Heart left ventricle (tissue), 16 donors: Measurements from ENCODE around the gene SLC35E3. TPM values are rescaled to one million over a fixed set of nuclear protein-coding genes. Genes with fewer than 3 reads are reported as not detected.

Experiments
- ATAC-seq, 4 donors: fragments of 200-7000 bp; cut with Tn5 transposase; one replicate each; pipeline ENCODE4 v1.9.1; 2020 to 2022; ENCODE audit warnings: moderate library complexity in 4 of 4, mild to moderate bottlenecking in 3 of 4, moderate number of reproducible peaks in 1 of 4
- DNase-seq, 5 donors: peaks; one replicate each; pipeline ENCODE4 v3.0.0-alpha.2; 2020
- H3K27ac ChIP-seq, 12 donors: fragments of 200-600 bp; sonication (generic) in 4 of 12; one replicate each; pipeline versions ENCODE4 v1.5.0 to v1.8.0; 2016 to 2022; ENCODE audit warnings: mild to moderate bottlenecking in 2 of 12
- H3K27me3 ChIP-seq, 9 donors: fragments of 200-600 bp; sonication (generic) in 2 of 9; one replicate each; pipeline versions ENCODE4 v1.5.1 to v1.8.0; 2016 to 2022; ENCODE audit warnings: mild to moderate bottlenecking in 3 of 9
- H3K36me3 ChIP-seq, 9 donors: fragments of 200-600 bp; sonication (generic) in 2 of 9; one replicate each; pipeline versions ENCODE4 v1.5.0 to v1.8.0; 2018 to 2022; ENCODE audit warnings: mild to moderate bottlenecking in 2 of 9
- H3K4me1 ChIP-seq, 12 donors: fragments of 200-600 bp; sonication (generic) in 4 of 12; one replicate each; pipeline versions ENCODE4 v1.5.0 to v1.8.0; 2016 to 2022; ENCODE audit warnings: mild to moderate bottlenecking in 3 of 12
- H3K4me3 ChIP-seq, 12 donors: fragments of 200-600 bp; sonication (generic) in 4 of 12; one replicate each; pipeline versions ENCODE4 v1.5.0 to v1.8.0; 2017 to 2022; ENCODE audit warnings: mild to moderate bottlenecking in 9 of 12, moderate library complexity in 4 of 12
- H3K9me3 ChIP-seq, 12 donors: fragments of 200-600 bp; sonication (generic) in 4 of 12; one replicate each; pipeline versions ENCODE4 v1.5.0 to v1.8.0; 2016 to 2022; ENCODE audit warnings: mild to moderate bottlenecking in 1 of 12
- CTCF ChIP-seq, 12 donors: fragments of 200-600 bp; sonication (generic) in 4 of 12; IDR thresholded peaks; one replicate each; pipeline versions ENCODE4 v1.5.0 to v1.8.0; 2018 to 2022; ENCODE audit warnings: antibody characterized with exemption in 12 of 12, mild to moderate bottlenecking in 5 of 12
- POLR2A ChIP-seq, 2 donors: fragments of 450-650 bp; IDR thresholded peaks; one replicate each; pipeline ENCODE4 v1.6.1; 2017; ENCODE audit warnings: antibody characterized with exemption in 2 of 2, mild to moderate bottlenecking in 2 of 2, moderate library complexity in 2 of 2
- WGBS, 4 donors: extraction: QIAGEN DNeasy Blood & Tissue Kit in 2 of 4; methylation state at CpG; one replicate each; pipeline versions ENCODE4 v1.1.5 to v1.1.7; 2013 to 2018; 5-methylcytosine and 5-hydroxymethylcytosine counted together
- intact Hi-C, 10 donors: fragments of 100-400 bp; cut with DNase I; formaldehyde crosslinking; loops; one replicate each; pipeline versions ENCODE4 v1.11.1 to v1.14.2; 2022
- polyA plus RNA-seq, 2 donors: library from polyadenylated mRNA; stranded (reverse); fragments of 200-250 nt; gene quantifications; one replicate each; pipeline ENCODE4 v1.2.3, GENCODE V29; 2013
- total RNA-seq, 9 donors: library from RNA; depleted of rRNA in 2 of 9; stranded (reverse); fragments of >200 nt in 2 of 9; fragmentation: NEBNext Ultra II Directional in 3 of 9; extraction: Animal tissue kit (Norgen Biotek cat#: 25700) in 3 of 9; gene quantifications; one replicate each; pipeline versions ENCODE4 v1.1.0 to v1.2.4, GENCODE V29; 2016 to 2023
- donor health status: ischemic (EF 13 %, LVEDD 7.1; RV severe dilation, severe dysfunction).
- donor health status: healthy with polysubstance abuse.
- donor health status: DM: no; HTN: yes; CAD: no.
- donor health status: DM: no; HTN: no; CAD: no.
- donor health status: ischemic (EF 25% LVEDD 6.9; RV normal size, moderate dysfunction).
- donor health status: ischemic (EF 25% LVEDD 5.7; RV mildly dilated, moderate dysfunction).
- donor health status: healthy.
- donor health status: DM: yes; HTN: yes; CAD: no.
- donor health status: ischemic (EF 35%, LVEDD 5.7; RV mildly dilated, moderate dysfunction).
- donor health status: nonischemic (EF 11% LVEDD 7.7; RV severe dilation, severe dysfunction).
- donor health status: DM: yes; HTN: yes; CAD: no.
- donor health status: PGD.
- donor health status: ischemic (EF 29% LVEDD 5.4; RV normal size, mild dysfunction).
- donor health status: nonischemic (EF 23%, LVEDD 6.1; RV moderate dilation, normal function).

The SLC35E3 gene
- total and polyA plus RNA-seq, 11 donors: 2.6 to 8.6 (median 5.4) TPM

DNA sequence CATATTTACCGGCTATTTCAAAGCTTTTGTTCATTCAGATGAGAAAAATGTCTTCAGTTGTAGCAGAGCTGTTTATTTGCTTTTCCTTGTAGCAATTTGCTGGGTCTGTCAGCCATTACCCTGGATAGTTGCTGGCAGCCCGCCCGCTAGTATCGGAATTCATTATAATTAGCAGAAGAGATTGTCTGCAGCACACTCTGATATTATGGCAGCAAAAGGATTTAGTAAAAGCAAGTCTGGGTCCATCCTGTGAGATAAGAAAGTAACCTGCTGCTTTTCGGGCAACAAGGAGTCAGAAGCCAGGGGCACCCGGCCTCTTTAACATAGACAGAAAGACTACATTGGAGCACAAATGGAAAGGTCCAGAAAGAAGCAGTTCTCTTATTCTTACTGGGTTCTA lies 6.1 kb upstream of the SLC35E3 start:
- no peak for ATAC-seq
- Histone ChIP-seq H3K27me3 (no peaks in the 10 kb centered on the region), H3K9me3 (no peaks in the 10 kb centered on the region), H3K36me3 (peaks cover 0 to 79% (median 51%) of the 10 kb centered on the region in 9 donors), H3K4me3 (no peak overlapping the region), H3K27ac (no peak overlapping the region), H3K4me1 (no peaks in the 10 kb centered on the region)
- WGBS, 4 donors: 73 to 85% (median 80%) methylated on average over 6 of the region's 6 CpGs
- DNase-seq: no peak
- TF ChIP-seq CTCF (IDR thresholded peaks at IDR 0.05) (no peak), POLR2A (IDR thresholded peaks at IDR 0.05) (no peak)
- intact Hi-C loops: loop anchor here in 2 of 10 donors (10.0 kb wide), 2 partner anchors 65 to 505 kb away; partner anchors contain the start of gene MDM2 (in 1 of the 2)

DNA sequence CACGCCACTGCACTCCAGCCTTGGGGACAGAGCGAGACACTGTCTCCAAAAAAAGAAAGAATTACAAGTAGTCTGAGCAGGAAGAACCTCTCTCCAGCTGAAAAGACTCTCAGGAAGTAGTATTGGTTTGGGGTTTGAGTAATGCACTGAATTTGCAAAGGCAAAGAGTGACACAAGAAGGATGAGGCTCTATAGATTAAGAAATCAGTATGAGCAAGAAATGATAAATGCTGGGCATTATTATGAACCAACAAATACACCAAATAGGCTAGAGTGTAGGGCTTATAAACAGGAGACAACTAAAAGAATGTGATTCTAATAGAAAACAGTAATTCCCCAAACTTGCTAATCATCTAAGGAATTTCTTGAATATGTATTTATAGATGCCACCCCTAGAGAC lies 2.6 kb upstream of the SLC35E3 start:
- no peak overlapping the region for H3K4me3 ChIP-seq
- H3K36me3 ChIP-seq: peaks cover 0 to 45% (median 24%) of the 10 kb centered on the region in 9 donors
- DNase-seq (no peak), ATAC-seq (no peak)
- no peaks in the 10 kb centered on the region for H3K27me3 ChIP-seq
- 75 to 95% (median 92%) methylated on average over 2 of the region's 2 CpGs for WGBS, 4 donors
- no peaks in the 10 kb centered on the region for H3K9me3 ChIP-seq
- intact Hi-C loops: loop anchor here in 3 of 10 donors (2.0 to 10.0 kb wide), 3 partner anchors 61 to 501 kb away; partner anchors contain the start of gene MDM2 (in 2 of the 3)
- H3K27ac ChIP-seq: no peak overlapping the region
- peaks cover 0 to 24% (median 11%) of the 10 kb centered on the region in 12 donors for H3K4me1 ChIP-seq
- TF ChIP-seq POLR2A (IDR thresholded peaks at IDR 0.05): no peak
- no peak for TF ChIP-seq CTCF (IDR thresholded peaks at IDR 0.05)

- no peak for TF ChIP-seq CTCF (IDR thresholded peaks at IDR 0.05)
- no peak for TF ChIP-seq POLR2A (IDR thresholded peaks at IDR 0.05)
- peaks cover 0 to 26% (median 11%) of the 10 kb centered on the region in 12 donors for H3K4me1 ChIP-seq
- peak overlapping the region in 11 of 12 donors; percentile 53 to 84 (median 80) for H3K27ac ChIP-seq
- no peak for ATAC-seq
- H3K9me3 ChIP-seq: no peaks in the 10 kb centered on the region
- intact Hi-C loops: loop anchor here in 8 of 10 donors (5.0 to 10.0 kb wide), 5 partner anchors 42 to 499 kb away; partner anchors contain the start of gene MDM2 (in 6 of the 8)
- H3K4me3 ChIP-seq: peak overlapping the region; percentile 40 to 92 (median 79)
- H3K27me3 ChIP-seq: no peaks in the 10 kb centered on the region
- 48 to 53% (median 49%) methylated on average over 9 of the region's 9 CpGs for WGBS, 4 donors
- no peak for DNase-seq
- peaks cover 0 to 29% (median 20%) of the 10 kb centered on the region in 9 donors for H3K36me3 ChIP-seq
These were observed 536 bp upstream of the SLC35E3 start for GRCh38 chr12:68745376-68745903.

- peak overlapping the region; percentile 40 to 92 (median 79) for H3K4me3 ChIP-seq
- intact Hi-C loops: loop anchor here in 9 of 10 donors (1.0 to 10.0 kb wide), 7 partner anchors 41 to 498 kb away; partner anchors contain the start of gene MDM2 (in 7 of the 9)
- no peaks in the 10 kb centered on the region for H3K9me3 ChIP-seq
- WGBS, 4 donors: 5 to 10% (median 7%) methylated on average over 15 of the region's 15 CpGs
- peaks cover 0 to 29% (median 16%) of the 10 kb centered on the region in 9 donors for H3K36me3 ChIP-seq
- ATAC-seq: peak; percentile 50 to 68 (median 64)
- peak overlapping the region in 11 of 12 donors; percentile 46 to 84 (median 80) for H3K27ac ChIP-seq
- TF ChIP-seq CTCF (IDR thresholded peaks at IDR 0.05): no peak
- TF ChIP-seq POLR2A (IDR thresholded peaks at IDR 0.05): no peak
- H3K27me3 ChIP-seq: no peaks in the 10 kb centered on the region
- DNase-seq: peak; percentile 48 to 69 (median 50)
- peaks cover 0 to 26% (median 11%) of the 10 kb centered on the region in 12 donors for H3K4me1 ChIP-seq
These were observed 700 bp downstream of the SLC35E3 start for GRCh38 chr12:68746572-68747180.
